ENCODE results near the gene NCKAP5. TPM values are rescaled to one million over a fixed set of nuclear protein-coding genes. Genes with fewer than 3 reads are reported as not detected.

The NCKAP5 gene
- total RNA-seq, 1 donor from 2014 or later = 2.7 TPM

- H3K79me2 ChIP-seq (ENCODE audit: insufficient read depth, low read length) = no peaks in the 10 kb centered on the region
- H3K4me3 ChIP-seq (ENCODE audit: insufficient read depth, low read depth, low read length) = no peak overlapping the region
- Mint-ChIP-seq H3K27ac (ENCODE audit: unreplicated experiment) (no peak overlapping the region), H3K9me3 (ENCODE audit: unreplicated experiment) (no peaks in the 10 kb centered on the region), H3K27me3 (ENCODE audit: low read depth, unreplicated experiment) (peaks cover 3% of the 10 kb centered on the region), H3K4me1 (ENCODE audit: low read depth, unreplicated experiment) (peaks cover 5% of the 10 kb centered on the region), H3K4me3 (ENCODE audit: unreplicated experiment) (no peak overlapping the region), H3K36me3 (ENCODE audit: low read depth, unreplicated experiment) (no peaks in the 10 kb centered on the region)
- no peaks in the 10 kb centered on the region for H3K27me3 ChIP-seq (ENCODE audit: insufficient read depth, low read length)
- H3K9me3 ChIP-seq (ENCODE audit: insufficient read depth, low read depth, low read length) = no peaks in the 10 kb centered on the region
- H3K4me2 ChIP-seq (ENCODE audit: low read length) = no peak overlapping the region
- H4K20me1 ChIP-seq (ENCODE audit: insufficient read depth, low read length) = no peaks in the 10 kb centered on the region
- TF ChIP-seq CTCF (IDR thresholded peaks at IDR 0.05; ENCODE audit: insufficient read depth, low read depth, low read length) (no peak), EZH2 (IDR thresholded peaks at IDR 0.05; ENCODE audit: insufficient read depth, low read length) (no peak)
- H3K9ac ChIP-seq (ENCODE audit: low read length) = no peak overlapping the region
- H3K36me3 ChIP-seq (ENCODE audit: insufficient read depth, low read length) = no peaks in the 10 kb centered on the region
- no peak overlapping the region for H2AFZ ChIP-seq (ENCODE audit: low read depth, low read length)
- no peak overlapping the region for H3K27ac ChIP-seq (ENCODE audit: low read depth, low read length)
- H3K4me1 ChIP-seq (ENCODE audit: insufficient read depth, low read length) = no peaks in the 10 kb centered on the region
- FAIRE-seq (no peak), DNase-seq (ENCODE audit: low read depth) (no peak)
Observed at GRCh38 chr2:133085646-133086045, 482.6 kb downstream of the NCKAP5 start.

- Mint-ChIP-seq H3K9me3 (ENCODE audit: unreplicated experiment) (no peaks in the 10 kb centered on the region), H3K27me3 (ENCODE audit: low read depth, unreplicated experiment) (peaks cover 2% of the 10 kb centered on the region), H3K4me1 (ENCODE audit: low read depth, unreplicated experiment) (peaks cover 5% of the 10 kb centered on the region), H3K36me3 (ENCODE audit: low read depth, unreplicated experiment) (no peaks in the 10 kb centered on the region), H3K27ac (ENCODE audit: unreplicated experiment) (no peak overlapping the region), H3K4me3 (ENCODE audit: unreplicated experiment) (no peak overlapping the region)
- H3K4me2 ChIP-seq (ENCODE audit: low read length) = no peak overlapping the region
- no peak overlapping the region for H3K9ac ChIP-seq (ENCODE audit: low read length)
- H3K9me3 ChIP-seq (ENCODE audit: insufficient read depth, low read depth, low read length) = no peaks in the 10 kb centered on the region
- no peak for FAIRE-seq
- no peaks in the 10 kb centered on the region for H4K20me1 ChIP-seq (ENCODE audit: insufficient read depth, low read length)
- H3K36me3 ChIP-seq (ENCODE audit: insufficient read depth, low read length) = no peaks in the 10 kb centered on the region
- DNase-seq (ENCODE audit: low read depth) = no peak
- TF ChIP-seq CTCF (IDR thresholded peaks at IDR 0.05; ENCODE audit: insufficient read depth, low read depth, low read length) (no peak), EZH2 (IDR thresholded peaks at IDR 0.05; ENCODE audit: insufficient read depth, low read length) (no peak)
- no peak overlapping the region for H3K27ac ChIP-seq (ENCODE audit: low read depth, low read length)
- no peak overlapping the region for H3K4me3 ChIP-seq (ENCODE audit: insufficient read depth, low read depth, low read length)
- no peaks in the 10 kb centered on the region for H3K79me2 ChIP-seq (ENCODE audit: insufficient read depth, low read length)
- no peaks in the 10 kb centered on the region for H3K4me1 ChIP-seq (ENCODE audit: insufficient read depth, low read length)
- H3K27me3 ChIP-seq (ENCODE audit: insufficient read depth, low read length) = no peaks in the 10 kb centered on the region
- no peak overlapping the region for H2AFZ ChIP-seq (ENCODE audit: low read depth, low read length)
Observed at GRCh38 chr2:133082034-133082433, 486.2 kb downstream of the NCKAP5 start.

GRCh38 chr2:133080822-133081221, 487.4 kb downstream of the NCKAP5 start:
- no peaks in the 10 kb centered on the region for H3K36me3 Mint-ChIP-seq (ENCODE audit: low read depth, unreplicated experiment)
- no peak overlapping the region for H3K4me3 ChIP-seq (ENCODE audit: insufficient read depth, low read depth, low read length)
- H3K9me3 ChIP-seq (ENCODE audit: insufficient read depth, low read depth, low read length) = no peaks in the 10 kb centered on the region
- FAIRE-seq (no peak), DNase-seq (ENCODE audit: low read depth) (no peak)
- no peak overlapping the region for H3K4me3 Mint-ChIP-seq (ENCODE audit: unreplicated experiment)
- no peaks in the 10 kb centered on the region for H3K79me2 ChIP-seq (ENCODE audit: insufficient read depth, low read length)
- no peak for TF ChIP-seq CTCF (IDR thresholded peaks at IDR 0.05; ENCODE audit: insufficient read depth, low read depth, low read length)
- TF ChIP-seq EZH2 (IDR thresholded peaks at IDR 0.05; ENCODE audit: insufficient read depth, low read length) = no peak
- H3K27me3 ChIP-seq (ENCODE audit: insufficient read depth, low read length) = no peaks in the 10 kb centered on the region
- H3K27ac Mint-ChIP-seq (ENCODE audit: unreplicated experiment) = no peak overlapping the region
- no peak overlapping the region for H3K4me2 ChIP-seq (ENCODE audit: low read length)
- no peak overlapping the region for H3K9ac ChIP-seq (ENCODE audit: low read length)
- H3K4me1 ChIP-seq (ENCODE audit: insufficient read depth, low read length) = no peaks in the 10 kb centered on the region
- peaks cover 1% of the 10 kb centered on the region for H3K4me1 Mint-ChIP-seq (ENCODE audit: low read depth, unreplicated experiment)
- H4K20me1 ChIP-seq (ENCODE audit: insufficient read depth, low read length) = no peaks in the 10 kb centered on the region
- no peaks in the 10 kb centered on the region for H3K9me3 Mint-ChIP-seq (ENCODE audit: unreplicated experiment)
- H3K36me3 ChIP-seq (ENCODE audit: insufficient read depth, low read length) = no peaks in the 10 kb centered on the region
- no peak overlapping the region for H2AFZ ChIP-seq (ENCODE audit: low read depth, low read length)
- peaks cover 2% of the 10 kb centered on the region for H3K27me3 Mint-ChIP-seq (ENCODE audit: low read depth, unreplicated experiment)
- no peak overlapping the region for H3K27ac ChIP-seq (ENCODE audit: low read depth, low read length)
